RWPE2 (cell line): ENCODE data around the gene ENC1.

Experiments
- ATAC-seq: fragments of 200-7000 bp; cut with Tn5 transposase; 3 replicates; pipeline ENCODE4 v1.9.1; 2021; ENCODE audit warnings: low read depth
- DNase-seq: peaks from one replicate; pipeline ENCODE4 v3.0.0-alpha.2; 2020; ENCODE audit warnings: low spot score
- H3K27ac ChIP-seq: fragments of 450-650 bp; 2 replicates; pipeline ENCODE4 v1.5.1; 2017; ENCODE audit warnings: mild to moderate bottlenecking; ENCODE audit not compliant: poor library complexity, severe bottlenecking
- H3K27me3 ChIP-seq: fragments of 250-450 bp; sonication (Bioruptor Pico); 2 replicates; pipeline ENCODE4 v1.5.1; 2021; ENCODE audit warnings: mild to moderate bottlenecking, moderate library complexity; ENCODE audit not compliant: insufficient read depth, poor library complexity, severe bottlenecking
- H3K36me3 ChIP-seq: fragments of 250-450 bp; sonication (Bioruptor Pico); 2 replicates; pipeline ENCODE4 v1.5.1; 2020; ENCODE audit warnings: low read depth, mild to moderate bottlenecking, moderate library complexity
- H3K4me1 ChIP-seq: fragments of 250-450 bp; sonication (Bioruptor Pico); 2 replicates; pipeline ENCODE4 v1.5.1; 2021; ENCODE audit warnings: mild to moderate bottlenecking, moderate library complexity; ENCODE audit not compliant: insufficient read depth, poor library complexity, severe bottlenecking
- H3K4me3 ChIP-seq: fragments of 250-450 bp; sonication (Bioruptor Pico); 2 replicates; pipeline ENCODE4 v1.5.1; 2021; ENCODE audit warnings: mild to moderate bottlenecking, moderate library complexity; ENCODE audit not compliant: severe bottlenecking
- H3K9me3 ChIP-seq: fragments of 250-450 bp; sonication (Bioruptor Pico); 2 replicates; pipeline ENCODE4 v1.5.1; 2021; ENCODE audit warnings: mild to moderate bottlenecking, moderate library complexity; ENCODE audit not compliant: severe bottlenecking
- TF ChIP-seq, protein P1 (sequence below): fragments of 450-650 bp; IDR thresholded peaks from one replicate; pipeline ENCODE4 v1.5.1; 2017; ENCODE audit warnings: mild to moderate bottlenecking, moderate library complexity; ENCODE audit not compliant: poor library complexity, severe bottlenecking

ENC1 gene

DNA sequence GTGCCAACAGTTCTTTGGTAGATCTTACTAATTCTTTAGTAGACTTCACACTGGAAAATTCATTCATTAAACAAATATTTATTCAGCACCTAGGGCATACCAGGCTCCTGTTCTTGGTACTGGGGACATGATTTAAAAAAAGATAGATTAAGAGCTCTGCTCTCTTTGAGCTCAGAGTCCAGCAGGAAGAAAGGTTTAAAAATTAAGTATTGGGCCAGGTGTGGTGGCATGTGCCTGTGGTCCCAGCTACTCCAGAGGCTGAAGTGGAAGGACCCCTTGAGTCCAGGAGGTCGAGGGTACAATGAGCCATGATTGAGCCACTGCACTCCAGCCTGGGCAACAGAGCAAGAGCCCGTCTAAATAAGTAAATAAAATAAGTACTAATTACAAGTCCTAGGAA lies 41.4 kb downstream of the ENC1 start:
- Histone ChIP-seq H3K9me3 (no peaks in the 10 kb centered on the region), H3K36me3 (no peaks in the 10 kb centered on the region), H3K4me3 (no peak overlapping the region), H3K4me1 (peaks cover 15% of the 10 kb centered on the region), H3K27ac (no peak overlapping the region), H3K27me3 (no peaks in the 10 kb centered on the region)
- no peak for ATAC-seq
- no peak for DNase-seq
- TF ChIP-seq, protein P1, sequence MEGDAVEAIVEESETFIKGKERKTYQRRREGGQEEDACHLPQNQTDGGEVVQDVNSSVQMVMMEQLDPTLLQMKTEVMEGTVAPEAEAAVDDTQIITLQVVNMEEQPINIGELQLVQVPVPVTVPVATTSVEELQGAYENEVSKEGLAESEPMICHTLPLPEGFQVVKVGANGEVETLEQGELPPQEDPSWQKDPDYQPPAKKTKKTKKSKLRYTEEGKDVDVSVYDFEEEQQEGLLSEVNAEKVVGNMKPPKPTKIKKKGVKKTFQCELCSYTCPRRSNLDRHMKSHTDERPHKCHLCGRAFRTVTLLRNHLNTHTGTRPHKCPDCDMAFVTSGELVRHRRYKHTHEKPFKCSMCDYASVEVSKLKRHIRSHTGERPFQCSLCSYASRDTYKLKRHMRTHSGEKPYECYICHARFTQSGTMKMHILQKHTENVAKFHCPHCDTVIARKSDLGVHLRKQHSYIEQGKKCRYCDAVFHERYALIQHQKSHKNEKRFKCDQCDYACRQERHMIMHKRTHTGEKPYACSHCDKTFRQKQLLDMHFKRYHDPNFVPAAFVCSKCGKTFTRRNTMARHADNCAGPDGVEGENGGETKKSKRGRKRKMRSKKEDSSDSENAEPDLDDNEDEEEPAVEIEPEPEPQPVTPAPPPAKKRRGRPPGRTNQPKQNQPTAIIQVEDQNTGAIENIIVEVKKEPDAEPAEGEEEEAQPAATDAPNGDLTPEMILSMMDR = no peak

DNA sequence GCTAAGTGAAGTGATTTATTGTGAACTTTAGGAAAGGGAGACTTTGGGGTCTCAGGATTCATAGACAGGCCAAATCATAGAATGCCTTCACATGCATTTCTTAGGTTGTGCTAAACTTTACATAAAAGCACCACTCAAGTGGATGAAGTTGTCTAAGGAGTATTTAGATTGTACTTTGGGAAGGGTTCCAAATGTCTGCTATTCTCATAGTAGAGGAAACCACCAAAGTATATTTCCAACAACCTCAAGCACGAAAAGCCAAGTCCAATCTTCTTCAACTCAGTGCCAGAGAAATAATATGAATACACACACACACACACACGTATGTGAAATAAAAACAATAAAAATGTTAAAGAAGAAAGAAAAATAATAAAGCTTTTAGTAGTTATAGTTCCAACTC lies 41.8 kb downstream of the ENC1 start:
- Histone ChIP-seq H3K4me3 (no peak overlapping the region), H3K27ac (no peak overlapping the region), H3K36me3 (no peaks in the 10 kb centered on the region), H3K4me1 (peaks cover 15% of the 10 kb centered on the region), H3K9me3 (no peaks in the 10 kb centered on the region), H3K27me3 (no peaks in the 10 kb centered on the region)
- ATAC-seq = no peak
- no peak for DNase-seq
- TF ChIP-seq, protein P1 = no peak

DNA sequence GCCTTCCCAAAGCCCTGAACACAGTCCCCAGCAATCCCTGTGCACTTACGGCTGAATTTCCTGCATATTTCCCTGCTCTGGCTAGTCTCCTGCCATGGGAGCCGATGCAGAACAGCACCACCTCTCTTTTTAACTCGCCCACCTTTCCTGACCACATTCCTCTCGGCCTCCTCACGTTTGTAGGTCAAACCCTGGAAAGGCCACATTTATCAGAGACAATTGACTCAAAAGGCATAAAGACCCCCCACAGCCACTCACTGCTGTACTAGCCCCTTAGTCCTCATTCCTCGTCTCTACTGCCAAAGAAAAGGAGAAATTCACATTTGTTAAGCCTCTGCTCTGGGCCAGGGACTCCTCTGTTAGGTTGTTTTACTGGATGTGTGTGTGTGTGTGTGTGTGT lies 43.6 kb downstream of the ENC1 start:
- H3K36me3 ChIP-seq = no peaks in the 10 kb centered on the region

DNA sequence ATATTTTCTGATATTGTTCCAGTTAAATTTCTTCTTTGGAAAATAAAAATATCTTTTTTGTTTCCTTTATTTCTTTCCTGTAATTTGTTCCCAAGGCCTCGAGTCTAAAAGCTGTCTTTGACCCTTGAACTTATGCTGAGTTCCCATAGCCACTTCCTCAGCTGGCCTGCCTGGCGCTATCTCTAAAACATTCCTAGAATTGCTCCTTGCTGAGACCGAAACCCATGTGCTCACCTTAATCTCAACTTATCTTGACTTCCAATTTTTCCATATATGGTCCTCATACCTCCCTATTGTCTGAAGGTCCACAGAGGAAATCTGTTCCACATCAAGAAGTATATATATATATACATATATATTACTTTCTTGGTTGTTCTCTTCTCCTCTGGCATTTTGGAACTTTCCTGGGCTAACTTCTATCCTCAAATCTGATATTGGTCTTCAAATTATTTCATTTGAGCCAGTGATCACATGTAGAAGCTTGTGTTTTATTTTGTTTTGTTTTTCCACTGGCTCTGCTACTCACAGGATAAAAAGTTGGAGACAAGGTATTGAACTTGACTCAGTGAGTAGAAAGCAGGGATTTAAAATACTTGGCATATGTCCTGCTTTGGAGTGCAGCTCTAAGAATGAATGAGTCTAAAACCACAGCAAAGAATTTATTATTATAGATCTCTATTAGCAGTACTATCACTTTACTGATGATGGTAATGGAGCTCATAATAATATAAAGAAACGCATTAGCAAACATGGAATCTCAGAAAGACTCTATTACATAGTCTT lies 45.2 kb downstream of the ENC1 start:
- TF ChIP-seq, protein P1 = no peak
- no peaks in the 10 kb centered on the region for H3K9me3 ChIP-seq
- H3K36me3 ChIP-seq = no peaks in the 10 kb centered on the region
- no peak overlapping the region for H3K4me3 ChIP-seq
- ATAC-seq = peak; percentile 94
- no peaks in the 10 kb centered on the region for H3K27me3 ChIP-seq
- no peak for DNase-seq
- peak overlapping the region; percentile 49 for H3K27ac ChIP-seq
- peaks cover 19% of the 10 kb centered on the region for H3K4me1 ChIP-seq

More for the DNA sequence above, 43.6 kb downstream of the ENC1 start:
- Histone ChIP-seq H3K27me3 (no peaks in the 10 kb centered on the region), H3K4me3 (no peak overlapping the region), H3K27ac (no peak overlapping the region), H3K9me3 (no peaks in the 10 kb centered on the region), H3K4me1 (peaks cover 19% of the 10 kb centered on the region)
- DNase-seq = no peak
- no peak for ATAC-seq
- TF ChIP-seq, protein P1 = no peak
